Activated T-helper 17 cell treated with anti-CD3 and anti-CD28 coated beads, Interleukin-2, amount 50 U/mL, for 72 hours (primary cell): Measurements from ENCODE around the gene PITPNC1. TPM values are rescaled to one million over a fixed set of nuclear protein-coding genes. Genes with fewer than 3 reads are reported as not detected.
A peak's percentile ranks its signal among the peaks of the same experiment; 100 is the strongest.

Experiments used
- ATAC-seq: fragments of 150-1000 bp; cut with Tn5 transposase; replicated peaks from 2 replicates; pipeline ENCODE4 v1.10.0; 2021; ENCODE audit warnings: mild to moderate bottlenecking, moderate library complexity
- H3K27ac Mint-ChIP-seq: one replicate; pipeline ENCODE4 v1.8.0; 2022; ENCODE audit warnings: mixed read lengths
- H3K27me3 Mint-ChIP-seq: one replicate; pipeline ENCODE4 v1.8.0; 2022; ENCODE audit warnings: mixed read lengths
- H3K36me3 Mint-ChIP-seq: one replicate; pipeline ENCODE4 v1.8.0; 2022; ENCODE audit warnings: low read depth, mild to moderate bottlenecking, mixed read lengths
- H3K4me1 Mint-ChIP-seq: one replicate; pipeline ENCODE4 v1.8.0; 2022; ENCODE audit warnings: mixed read lengths
- H3K4me3 Mint-ChIP-seq: one replicate; pipeline ENCODE4 v1.8.0; 2022; ENCODE audit warnings: mild to moderate bottlenecking, mixed read lengths
- H3K9me3 Mint-ChIP-seq: one replicate; pipeline ENCODE4 v1.8.0; 2022; ENCODE audit warnings: mixed read lengths
- total RNA-seq, 2 donors: library from RNA; stranded (reverse); gene quantifications; one replicate each; pipeline ENCODE4 v1.2.3, GENCODE V29; 2022

Gene PITPNC1
- total RNA-seq, 2 donors from 2014 or later: 43.0 to 45.4 TPM

DNA sequence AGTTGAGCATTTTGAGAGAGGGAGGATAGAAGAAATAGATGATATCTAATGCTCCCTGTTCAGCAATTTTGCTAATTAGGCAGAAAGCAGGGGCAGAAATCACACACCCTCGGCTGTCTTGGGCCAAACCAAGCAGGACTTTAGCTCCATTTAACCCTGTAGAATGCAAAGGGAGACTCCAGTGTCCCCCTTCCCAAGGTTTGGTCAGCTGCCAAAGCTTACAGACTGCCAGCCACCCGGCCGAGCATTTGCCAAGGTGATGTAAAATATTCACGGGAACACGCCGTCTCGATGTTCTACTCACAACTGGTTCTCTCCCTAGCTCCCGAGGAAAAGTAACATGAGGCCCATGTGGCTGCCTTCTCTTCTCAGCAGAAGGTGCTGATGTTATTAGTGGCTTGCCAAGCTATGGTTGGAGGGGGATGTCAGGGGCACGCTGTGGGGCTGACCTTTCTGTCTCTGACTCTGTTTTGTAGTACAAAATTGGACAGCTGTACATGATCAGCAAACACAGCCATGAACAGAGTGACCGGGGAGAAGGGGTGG, 155.3 kb downstream of the PITPNC1 start:
- Mint-ChIP-seq H3K27me3 (no peaks in the 10 kb centered on the region), H3K4me3 (no peak overlapping the region), H3K27ac (no peak overlapping the region), H3K4me1 (peaks cover 12% of the 10 kb centered on the region), H3K9me3 (no peaks in the 10 kb centered on the region), H3K36me3 (peaks cover 41% of the 10 kb centered on the region)
- no peak for ATAC-seq

DNA sequence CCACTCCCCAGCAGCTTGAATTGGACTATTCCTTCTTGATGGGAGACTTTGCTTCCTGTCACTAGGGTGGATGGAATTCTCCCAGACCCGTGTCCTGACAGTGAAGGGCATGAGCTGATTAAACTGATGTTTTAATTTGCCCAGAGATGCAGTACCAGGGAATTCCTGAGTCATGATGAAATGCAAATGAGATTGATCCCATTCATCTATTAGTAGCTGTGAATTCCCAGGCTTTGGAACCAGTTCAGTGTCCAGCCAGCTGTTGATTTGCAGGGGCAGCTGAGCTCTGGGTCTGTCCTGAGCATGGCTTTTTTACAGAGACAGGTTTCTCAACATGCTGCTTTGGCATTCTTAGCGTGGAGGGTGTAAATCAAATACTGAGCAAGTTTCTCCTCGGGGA, 157.9 kb downstream of the PITPNC1 start:
- Mint-ChIP-seq H3K4me1 (peaks cover 7% of the 10 kb centered on the region), H3K27ac (peak overlapping the region; percentile 47)

DNA sequence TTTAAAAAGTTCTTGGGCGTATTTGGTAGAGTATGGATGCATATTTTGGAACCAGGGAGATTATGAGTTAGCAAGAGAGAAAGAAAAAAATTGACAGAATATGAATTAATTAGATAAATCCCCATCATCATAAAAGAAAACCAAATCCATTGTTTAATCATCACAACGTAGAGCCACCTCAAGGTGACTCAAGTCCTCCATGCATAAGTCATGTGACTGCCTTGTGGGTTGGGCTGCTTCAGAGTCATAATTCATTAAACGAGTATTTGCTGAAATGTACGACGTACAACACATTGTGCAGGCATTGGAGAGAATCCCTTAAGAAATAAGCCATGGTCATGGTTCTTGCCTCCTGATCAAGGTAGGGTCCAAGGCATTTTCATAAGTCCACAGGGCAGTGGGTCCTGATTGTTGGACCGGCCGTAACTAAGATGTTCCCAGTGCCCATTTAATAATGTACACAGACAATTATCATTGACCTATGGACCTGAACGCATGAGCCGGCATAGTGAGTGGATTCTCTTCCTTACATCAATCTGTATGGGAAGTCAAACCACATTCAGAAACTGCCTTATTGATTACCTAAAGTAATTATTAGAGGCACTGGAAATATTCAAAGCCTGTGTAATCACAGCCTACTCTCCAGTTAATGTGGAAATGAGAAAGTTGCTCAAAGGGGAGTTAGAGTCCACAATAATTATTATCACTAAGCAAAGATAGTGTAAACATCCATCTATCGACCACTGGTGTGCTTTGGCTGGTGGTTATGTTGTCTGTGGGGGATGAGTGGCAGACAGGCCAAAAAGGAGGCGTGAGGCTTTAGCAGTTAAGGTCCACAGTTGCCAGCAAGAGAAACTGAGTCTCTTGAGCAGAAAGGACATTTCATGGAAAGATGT, 165.4 kb downstream of the PITPNC1 start:
- peaks cover 11% of the 10 kb centered on the region for H3K36me3 Mint-ChIP-seq
- no peaks in the 10 kb centered on the region for H3K27me3 Mint-ChIP-seq
- H3K9me3 Mint-ChIP-seq: no peaks in the 10 kb centered on the region
- H3K4me3 Mint-ChIP-seq: no peak overlapping the region
- H3K27ac Mint-ChIP-seq: no peak overlapping the region
- H3K4me1 Mint-ChIP-seq: peaks cover 8% of the 10 kb centered on the region
- peak; percentile 65 for ATAC-seq

More for the DNA sequence above, 157.9 kb downstream of the PITPNC1 start:
- no peak for ATAC-seq
- no peaks in the 10 kb centered on the region for H3K27me3 Mint-ChIP-seq
- H3K4me3 Mint-ChIP-seq: no peak overlapping the region
- no peaks in the 10 kb centered on the region for H3K9me3 Mint-ChIP-seq
- peaks cover 47% of the 10 kb centered on the region for H3K36me3 Mint-ChIP-seq

DNA sequence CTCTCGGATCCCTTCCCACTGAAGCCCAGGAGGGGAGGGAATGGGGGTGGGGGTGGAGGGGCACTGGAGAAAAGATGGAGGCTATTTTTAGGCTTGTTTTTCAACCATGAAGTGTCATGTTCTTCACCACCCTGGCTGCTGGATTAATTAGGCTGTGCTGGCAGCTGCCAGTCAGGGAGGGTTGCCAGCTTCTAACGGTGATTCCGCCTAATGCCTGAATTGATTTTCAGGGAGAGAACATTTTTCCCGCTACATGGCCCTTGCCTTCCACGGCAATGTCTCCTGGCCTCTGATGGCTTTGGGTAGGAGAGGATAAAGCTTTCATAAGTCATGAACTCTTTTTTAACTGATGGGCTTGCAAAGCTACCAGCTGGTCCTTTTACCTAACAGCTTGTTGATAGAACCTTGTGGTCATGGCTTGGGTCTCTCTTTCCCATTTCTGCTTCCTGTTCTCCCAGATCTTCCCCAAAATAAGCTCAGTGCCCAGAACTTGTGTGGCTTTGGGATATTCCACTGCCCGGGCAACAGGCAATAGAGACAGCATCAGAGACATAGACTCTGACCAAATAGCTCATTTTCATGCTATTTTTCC, 167.4 kb downstream of the PITPNC1 start:
- no peak overlapping the region for H3K4me3 Mint-ChIP-seq
- H3K9me3 Mint-ChIP-seq: no peaks in the 10 kb centered on the region
- no peak for ATAC-seq
- H3K27ac Mint-ChIP-seq: no peak overlapping the region
- peaks cover 15% of the 10 kb centered on the region for H3K36me3 Mint-ChIP-seq
- H3K4me1 Mint-ChIP-seq: peaks cover 10% of the 10 kb centered on the region
- H3K27me3 Mint-ChIP-seq: no peaks in the 10 kb centered on the region

DNA sequence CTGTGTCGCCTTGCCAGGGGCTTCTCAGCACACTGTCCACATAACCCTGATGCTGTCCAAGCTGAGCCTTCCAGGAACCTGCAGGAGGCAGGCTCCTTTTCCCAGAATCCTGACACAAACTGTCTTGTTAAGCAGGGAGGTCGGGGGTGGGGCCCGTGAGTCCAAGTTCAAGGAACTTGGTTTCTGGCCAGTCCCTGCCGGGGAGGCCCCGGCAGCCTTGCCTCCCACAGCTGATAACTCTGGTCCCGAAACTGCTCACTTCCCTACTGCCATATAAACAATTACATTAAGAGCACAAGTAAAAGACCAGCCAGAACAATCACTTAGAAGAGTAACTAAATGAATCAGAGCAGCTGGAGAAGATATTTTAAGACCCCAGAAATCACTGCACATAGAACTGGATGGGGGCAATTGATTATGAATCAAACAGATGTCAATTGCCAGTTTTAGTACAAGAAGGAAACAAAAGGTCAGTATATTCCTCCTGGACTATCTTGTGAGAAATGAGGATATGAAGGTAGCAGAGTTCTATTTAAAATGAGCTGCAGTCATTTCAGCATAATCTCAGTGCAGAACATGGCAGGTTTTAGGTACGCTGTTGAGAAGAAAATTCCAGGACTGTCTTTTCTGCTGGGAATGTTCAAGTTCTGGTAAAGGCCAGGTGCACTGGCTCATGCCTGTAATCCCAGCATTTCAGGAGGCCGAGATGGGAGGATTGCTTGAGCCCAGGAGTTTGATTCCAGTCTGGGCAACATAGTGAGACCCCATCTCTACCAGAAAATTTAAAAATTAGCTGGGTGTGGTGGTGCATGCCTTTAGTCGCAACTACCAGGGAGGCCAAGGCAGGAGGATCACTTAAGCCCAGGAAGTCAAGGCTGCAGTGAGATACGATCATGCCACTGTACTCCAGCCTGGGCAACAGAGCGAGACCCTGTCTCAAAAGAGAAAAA, 169.8 kb downstream of the PITPNC1 start:
- H3K36me3 Mint-ChIP-seq: peaks cover 20% of the 10 kb centered on the region
- H3K4me1 Mint-ChIP-seq: peaks cover 12% of the 10 kb centered on the region
- H3K27ac Mint-ChIP-seq: peak overlapping the region; percentile 57
- no peaks in the 10 kb centered on the region for H3K9me3 Mint-ChIP-seq
- H3K4me3 Mint-ChIP-seq: no peak overlapping the region
- no peak for ATAC-seq
- H3K27me3 Mint-ChIP-seq: no peaks in the 10 kb centered on the region

DNA sequence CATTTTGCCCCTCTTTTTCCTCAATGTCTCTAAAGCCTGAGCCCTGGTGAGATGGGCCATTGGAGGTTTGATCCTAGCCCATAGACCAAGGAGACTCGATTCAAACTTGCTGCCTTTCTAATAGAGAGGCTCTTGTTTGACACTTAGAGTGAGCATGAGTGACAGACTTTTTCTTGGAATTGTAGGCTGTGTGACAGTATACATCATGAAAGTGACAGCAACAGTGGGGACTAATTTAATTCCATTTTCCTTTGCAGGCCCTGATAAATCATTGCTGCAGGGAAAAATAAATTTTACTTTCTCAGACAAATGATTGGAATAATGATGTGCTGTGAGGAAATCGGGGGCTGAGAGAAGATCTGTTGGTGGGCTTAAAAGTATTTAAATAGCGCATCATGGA, 171.6 kb downstream of the PITPNC1 start:
- Mint-ChIP-seq H3K4me1 (peaks cover 8% of the 10 kb centered on the region), H3K27ac (peak overlapping the region; percentile 18), H3K4me3 (no peak overlapping the region), H3K36me3 (peaks cover 31% of the 10 kb centered on the region), H3K9me3 (no peaks in the 10 kb centered on the region), H3K27me3 (no peaks in the 10 kb centered on the region)
- no peak for ATAC-seq

DNA sequence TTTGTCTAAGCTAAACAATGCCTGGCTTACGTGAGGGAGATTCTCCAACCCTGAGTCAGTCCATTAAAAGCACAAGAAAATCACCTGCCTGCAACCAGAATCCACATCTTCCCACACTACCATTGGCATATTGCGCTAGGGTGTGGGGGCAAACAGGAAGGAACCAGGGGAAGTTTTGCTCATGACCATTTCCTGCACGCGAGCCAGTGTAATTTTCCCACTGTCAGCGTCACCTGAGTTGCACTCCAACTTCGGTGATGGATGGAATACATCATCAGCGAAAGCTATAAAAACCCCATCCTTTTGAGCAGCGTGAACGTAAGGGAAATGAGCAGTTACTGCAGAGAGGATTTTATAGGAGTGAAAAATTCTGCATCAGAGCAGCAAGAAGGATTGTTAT, 172.7 kb downstream of the PITPNC1 start:
- Mint-ChIP-seq H3K36me3 (peaks cover 34% of the 10 kb centered on the region), H3K4me1 (peaks cover 8% of the 10 kb centered on the region), H3K27ac (no peak overlapping the region), H3K9me3 (no peaks in the 10 kb centered on the region), H3K27me3 (no peaks in the 10 kb centered on the region), H3K4me3 (no peak overlapping the region)
- ATAC-seq: no peak

DNA sequence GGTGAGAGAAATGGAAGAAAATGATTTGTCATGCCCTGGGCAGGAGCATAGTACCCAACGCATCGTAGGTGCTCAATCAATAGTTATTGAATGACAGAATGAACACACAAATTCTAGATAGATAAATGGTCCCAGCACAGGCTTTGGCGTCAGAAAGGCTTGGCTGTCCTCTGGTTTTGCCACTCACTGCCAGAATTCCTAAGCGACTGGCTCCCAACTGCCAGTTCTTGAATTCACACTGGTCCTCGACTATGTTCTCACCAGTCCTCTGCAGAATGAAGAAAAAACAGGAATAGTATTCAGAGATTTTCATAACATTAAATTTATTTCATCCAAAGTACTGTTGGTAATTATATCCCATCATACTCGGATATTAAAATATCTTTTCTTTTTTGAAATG, 177.6 kb downstream of the PITPNC1 start:
- Mint-ChIP-seq H3K36me3 (peaks cover 46% of the 10 kb centered on the region), H3K27ac (no peak overlapping the region), H3K4me1 (peaks cover 1% of the 10 kb centered on the region), H3K27me3 (no peaks in the 10 kb centered on the region), H3K4me3 (no peak overlapping the region), H3K9me3 (no peaks in the 10 kb centered on the region)
- ATAC-seq: no peak

DNA sequence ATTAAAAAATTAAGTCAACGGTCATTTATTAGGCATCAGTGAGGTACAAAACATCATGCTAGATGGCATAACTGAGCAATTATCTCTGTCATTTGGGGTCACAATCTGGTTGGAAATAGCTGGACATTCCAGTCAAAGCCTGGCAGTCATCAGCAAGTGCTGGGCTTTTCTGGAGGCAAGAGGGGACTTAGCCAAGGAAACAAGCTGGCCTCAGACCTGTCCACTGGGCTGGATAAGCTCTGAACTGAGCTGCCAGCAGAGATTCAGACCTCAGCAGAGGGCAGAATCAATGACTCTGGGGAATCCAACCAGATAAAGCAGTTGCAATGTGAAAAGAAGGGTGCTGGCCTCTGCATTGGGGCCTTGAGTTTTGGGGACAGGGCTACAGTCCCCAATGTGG, 178.8 kb downstream of the PITPNC1 start:
- H3K4me3 Mint-ChIP-seq: no peak overlapping the region
- H3K9me3 Mint-ChIP-seq: no peaks in the 10 kb centered on the region
- H3K27me3 Mint-ChIP-seq: no peaks in the 10 kb centered on the region
- peaks cover 46% of the 10 kb centered on the region for H3K36me3 Mint-ChIP-seq
- H3K27ac Mint-ChIP-seq: no peak overlapping the region
- ATAC-seq: no peak
- H3K4me1 Mint-ChIP-seq: no peaks in the 10 kb centered on the region

DNA sequence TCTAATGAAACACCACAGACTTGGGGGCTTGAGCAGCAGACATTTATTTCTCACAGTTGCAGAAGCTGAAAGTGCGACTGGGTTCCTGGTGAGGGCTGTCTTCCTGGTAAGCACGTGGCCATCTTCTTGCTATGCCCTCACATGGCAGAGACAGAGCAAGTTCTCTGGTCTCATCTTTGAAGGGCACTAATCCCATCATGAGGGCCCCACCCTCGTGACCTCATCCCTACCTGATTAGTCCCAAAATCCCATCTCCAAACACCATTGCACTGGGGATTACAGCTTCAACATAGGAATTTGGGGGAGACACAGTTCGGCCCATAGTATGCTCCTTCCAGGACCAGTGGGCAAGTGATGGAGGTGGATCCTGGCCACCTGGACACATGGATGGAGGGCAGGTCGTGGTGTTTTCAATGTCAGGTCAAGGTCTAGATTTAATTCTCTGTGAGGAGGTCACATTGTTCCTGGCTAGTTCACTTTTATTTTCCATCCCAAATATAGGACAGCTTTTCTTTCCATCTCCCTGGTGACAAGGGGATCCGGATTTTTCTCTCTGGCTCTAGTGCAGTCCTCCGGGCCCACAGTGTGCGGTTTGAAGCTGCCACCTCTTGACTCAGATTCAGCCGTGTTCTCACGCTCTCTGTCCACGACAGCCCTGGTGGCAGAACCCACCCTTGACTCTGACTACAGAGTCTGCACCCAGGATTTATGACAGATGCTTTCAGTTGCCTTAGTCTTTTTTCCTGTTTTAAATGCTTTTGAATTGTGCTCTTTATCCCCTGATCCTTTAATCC, 180.2 kb downstream of the PITPNC1 start:
- H3K27me3 Mint-ChIP-seq: no peaks in the 10 kb centered on the region
- ATAC-seq: no peak
- H3K27ac Mint-ChIP-seq: peak overlapping the region; percentile 65
- no peak overlapping the region for H3K4me3 Mint-ChIP-seq
- no peaks in the 10 kb centered on the region for H3K9me3 Mint-ChIP-seq
- no peaks in the 10 kb centered on the region for H3K4me1 Mint-ChIP-seq
- H3K36me3 Mint-ChIP-seq: peaks cover 47% of the 10 kb centered on the region

DNA sequence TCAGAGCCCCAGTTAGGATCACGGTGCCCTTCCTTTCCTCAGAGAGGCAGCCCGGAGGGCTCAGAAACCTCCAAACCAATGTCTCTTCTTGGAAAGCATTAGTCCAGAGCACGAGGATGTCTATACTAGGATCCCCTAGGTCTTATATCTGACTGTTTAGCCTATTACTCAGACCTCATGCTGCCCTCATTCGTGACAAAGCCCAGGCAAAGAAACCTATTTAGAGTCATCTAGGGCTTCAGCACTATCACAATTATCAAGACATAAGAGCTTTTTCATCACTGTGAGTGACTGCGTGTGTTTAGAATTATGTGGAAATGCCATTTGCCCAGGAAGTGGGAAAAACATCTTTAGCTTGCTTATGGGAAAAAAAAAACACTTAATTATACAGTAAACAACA, 180.8 kb downstream of the PITPNC1 start:
- H3K27ac Mint-ChIP-seq: peak overlapping the region; percentile 65
- H3K27me3 Mint-ChIP-seq: no peaks in the 10 kb centered on the region
- no peak overlapping the region for H3K4me3 Mint-ChIP-seq
- H3K4me1 Mint-ChIP-seq: no peaks in the 10 kb centered on the region
- H3K9me3 Mint-ChIP-seq: no peaks in the 10 kb centered on the region
- H3K36me3 Mint-ChIP-seq: peaks cover 47% of the 10 kb centered on the region
- no peak for ATAC-seq

DNA sequence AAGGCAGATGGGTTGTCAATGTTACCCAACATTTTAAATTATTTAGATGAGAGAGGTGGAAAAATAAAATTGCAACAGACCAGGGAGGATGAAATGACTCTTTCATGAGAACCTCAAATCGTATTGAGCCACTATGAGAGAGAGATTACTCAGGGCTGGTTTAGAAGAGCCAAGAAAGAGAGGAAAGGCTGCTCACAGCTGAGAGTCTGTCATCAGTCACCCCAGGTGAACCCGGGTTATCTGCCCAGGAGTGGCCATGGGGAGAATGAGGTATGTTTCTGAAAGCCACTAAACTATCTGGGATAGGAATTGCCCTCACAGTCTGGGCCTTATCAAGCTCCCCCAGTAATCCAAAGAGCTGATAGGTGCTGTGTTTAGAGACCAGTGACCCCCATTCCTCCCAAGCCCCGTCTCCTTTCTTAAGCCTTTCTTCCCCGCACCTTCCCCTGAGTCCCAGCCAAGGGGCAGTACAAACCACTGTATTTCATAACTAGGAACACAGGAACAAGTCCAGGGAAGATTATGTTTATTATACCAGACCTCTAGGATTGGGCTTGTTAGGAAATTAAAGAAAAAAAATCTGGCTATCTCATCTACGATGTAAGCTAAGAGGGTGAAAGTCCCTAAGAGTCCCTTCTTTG, 181.8 kb downstream of the PITPNC1 start:
- ATAC-seq: peak; percentile 61

DNA sequence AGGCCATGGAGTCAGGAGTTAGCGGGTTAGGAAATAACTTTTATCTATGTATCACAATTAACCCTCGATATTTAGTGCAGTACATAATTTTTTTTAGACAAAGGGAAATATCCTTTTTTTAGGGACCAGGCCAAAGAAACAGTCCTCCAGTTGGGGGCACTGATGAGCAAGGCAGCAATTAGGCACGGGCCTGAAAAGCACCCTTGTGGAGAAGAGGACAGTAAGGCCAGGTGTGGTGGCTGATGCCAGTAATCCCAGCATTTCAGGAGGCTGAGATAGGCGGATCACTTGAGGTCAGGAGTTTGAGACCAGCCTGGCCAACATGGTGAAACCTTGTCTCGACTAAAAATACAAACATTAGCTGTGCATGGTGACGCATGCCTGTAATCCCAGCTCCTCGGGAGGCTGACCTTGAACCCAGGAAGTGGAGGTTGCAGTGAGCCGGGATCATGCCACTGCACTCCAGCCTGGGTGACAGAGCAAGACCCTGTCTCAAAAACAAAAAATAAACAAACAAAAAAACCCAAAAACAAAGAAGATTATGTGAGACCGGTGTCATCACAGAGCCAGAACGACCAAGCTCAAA, 182.4 kb downstream of the PITPNC1 start:
- H3K9me3 Mint-ChIP-seq: no peaks in the 10 kb centered on the region
- H3K4me1 Mint-ChIP-seq: no peaks in the 10 kb centered on the region
- no peak for ATAC-seq
- H3K36me3 Mint-ChIP-seq: peaks cover 36% of the 10 kb centered on the region
- H3K27ac Mint-ChIP-seq: peak overlapping the region; percentile 54
- no peaks in the 10 kb centered on the region for H3K27me3 Mint-ChIP-seq
- no peak overlapping the region for H3K4me3 Mint-ChIP-seq

More for the DNA sequence above, 181.8 kb downstream of the PITPNC1 start:
- H3K27ac Mint-ChIP-seq: peak overlapping the region; percentile 54
- H3K36me3 Mint-ChIP-seq: peaks cover 38% of the 10 kb centered on the region
- no peak overlapping the region for H3K4me3 Mint-ChIP-seq
- no peaks in the 10 kb centered on the region for H3K27me3 Mint-ChIP-seq
- no peaks in the 10 kb centered on the region for H3K4me1 Mint-ChIP-seq
- H3K9me3 Mint-ChIP-seq: no peaks in the 10 kb centered on the region
